Regular cardiac myocyte (primary cell): ENCODE results near the gene KIF21B. TPM values are rescaled to one million over a fixed set of nuclear protein-coding genes. Genes with fewer than 3 reads are reported as not detected.

Experiments
- total RNA-seq: library from RNA; depleted of rRNA; stranded (reverse); fragments of >200 nt; gene quantifications from 2 replicates; pipeline ENCODE4 v1.2.3, GENCODE V29; 2014

The KIF21B gene, protein sequence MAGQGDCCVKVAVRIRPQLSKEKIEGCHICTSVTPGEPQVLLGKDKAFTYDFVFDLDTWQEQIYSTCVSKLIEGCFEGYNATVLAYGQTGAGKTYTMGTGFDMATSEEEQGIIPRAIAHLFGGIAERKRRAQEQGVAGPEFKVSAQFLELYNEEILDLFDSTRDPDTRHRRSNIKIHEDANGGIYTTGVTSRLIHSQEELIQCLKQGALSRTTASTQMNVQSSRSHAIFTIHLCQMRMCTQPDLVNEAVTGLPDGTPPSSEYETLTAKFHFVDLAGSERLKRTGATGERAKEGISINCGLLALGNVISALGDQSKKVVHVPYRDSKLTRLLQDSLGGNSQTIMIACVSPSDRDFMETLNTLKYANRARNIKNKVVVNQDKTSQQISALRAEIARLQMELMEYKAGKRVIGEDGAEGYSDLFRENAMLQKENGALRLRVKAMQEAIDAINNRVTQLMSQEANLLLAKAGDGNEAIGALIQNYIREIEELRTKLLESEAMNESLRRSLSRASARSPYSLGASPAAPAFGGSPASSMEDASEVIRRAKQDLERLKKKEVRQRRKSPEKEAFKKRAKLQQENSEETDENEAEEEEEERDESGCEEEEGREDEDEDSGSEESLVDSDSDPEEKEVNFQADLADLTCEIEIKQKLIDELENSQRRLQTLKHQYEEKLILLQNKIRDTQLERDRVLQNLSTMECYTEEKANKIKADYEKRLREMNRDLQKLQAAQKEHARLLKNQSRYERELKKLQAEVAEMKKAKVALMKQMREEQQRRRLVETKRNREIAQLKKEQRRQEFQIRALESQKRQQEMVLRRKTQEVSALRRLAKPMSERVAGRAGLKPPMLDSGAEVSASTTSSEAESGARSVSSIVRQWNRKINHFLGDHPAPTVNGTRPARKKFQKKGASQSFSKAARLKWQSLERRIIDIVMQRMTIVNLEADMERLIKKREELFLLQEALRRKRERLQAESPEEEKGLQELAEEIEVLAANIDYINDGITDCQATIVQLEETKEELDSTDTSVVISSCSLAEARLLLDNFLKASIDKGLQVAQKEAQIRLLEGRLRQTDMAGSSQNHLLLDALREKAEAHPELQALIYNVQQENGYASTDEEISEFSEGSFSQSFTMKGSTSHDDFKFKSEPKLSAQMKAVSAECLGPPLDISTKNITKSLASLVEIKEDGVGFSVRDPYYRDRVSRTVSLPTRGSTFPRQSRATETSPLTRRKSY (N-terminal part only)
- total RNA-seq, result 0.19 and 0.28 TPM in 2 replicates

DNA sequence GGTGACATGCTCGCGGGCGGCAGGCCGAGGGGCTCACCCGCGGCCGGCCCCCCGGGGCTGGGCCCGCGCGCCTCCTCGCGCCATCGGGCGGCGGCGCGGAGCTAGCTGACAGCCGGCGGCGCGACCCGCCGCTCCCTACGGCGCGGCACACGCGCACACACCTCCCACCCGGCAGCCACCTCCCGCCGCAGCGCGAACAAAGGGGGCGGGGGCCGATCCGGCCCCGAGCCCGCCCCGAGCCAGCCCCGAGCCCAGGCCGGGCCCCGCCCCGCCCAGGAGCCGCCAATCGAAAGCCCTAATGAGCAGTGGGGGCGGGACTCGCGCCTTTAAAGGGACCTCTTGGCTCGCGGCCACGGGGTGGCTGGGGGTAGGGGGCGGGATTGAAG, at the start of gene KIF21B:
Gene KIF21B (minus strand): TSS at position 198 of the 386 bp plus-strand sequence. CDS start 331 bp downstream, outside the sequence.

Other genes starting within 250 kb of the KIF21B start
- not detected in 2 replicates for gene GPR25, start 150.7 kb downstream of the KIF21B start, total RNA-seq
- under 0.01 and 0.19 TPM in 2 replicates for gene INAVA, start 128.8 kb downstream of the KIF21B start, total RNA-seq
- not detected in 2 replicates for gene CACNA1S, start 88.7 kb upstream of the KIF21B start, total RNA-seq
- under 0.01 TPM in 1 of 2 replicates, not detected in the other for gene ASCL5, start 103.5 kb upstream of the KIF21B start, total RNA-seq
- 65.9 and 86.5 TPM in 2 replicates for gene TMEM9, start 130.8 kb upstream of the KIF21B start, total RNA-seq
- gene IGFN1, start 167.1 kb upstream of the KIF21B start, total RNA-seq, result 0.28 TPM in 1 of 2 replicates, not detected in the other